Activated CD8-positive, alpha-beta T cell treated with anti-CD3 and anti-CD28 coated beads for 36 hours (primary cell): ENCODE results near the gene ZNF443. TPM values are rescaled to one million over a fixed set of nuclear protein-coding genes. Genes with fewer than 3 reads are reported as not detected.
"Not testable (repeated sequence)": the region's sequence is repeated elsewhere in the genome, so short reads cannot be mapped to it uniquely, and the experiment has no call there.

ENCODE experiments used
- ATAC-seq: fragments of 200-7000 bp; cut with Tn5 transposase; one replicate; pipeline ENCODE4 v1.10.0; 2021; ENCODE audit warnings: mild to moderate bottlenecking, moderate library complexity
- CTCF ChIA-PET: fragments of 350-600 bp; sonication (Branson Sonifier 250); formaldehyde crosslinking; loops from one replicate; lab custom pipeline; 2021; ENCODE audit warnings: antibody characterized with exemption; lab: Charles Lee
- POLR2A ChIA-PET: fragments of 350-600 bp; sonication (Branson Sonifier 250); formaldehyde crosslinking; loops from one replicate; lab custom pipeline; 2021; ENCODE audit warnings: antibody characterized with exemption; lab: Charles Lee
- DNase-seq: peaks from one replicate; pipeline ENCODE4 v3.0.0-alpha.2; 2020
- H3K27ac Mint-ChIP-seq: one replicate; pipeline ENCODE4 v1.8.0; 2021; ENCODE audit warnings: mild to moderate bottlenecking, mixed read lengths
- H3K27me3 Mint-ChIP-seq: one replicate; pipeline ENCODE4 v1.8.0; 2021; ENCODE audit warnings: mixed read lengths
- H3K36me3 Mint-ChIP-seq: one replicate; pipeline ENCODE4 v1.8.0; 2021; ENCODE audit warnings: low read depth, mixed read lengths
- H3K4me1 Mint-ChIP-seq: one replicate; pipeline ENCODE4 v1.8.0; 2021; ENCODE audit warnings: low read depth, mixed read lengths
- H3K4me3 Mint-ChIP-seq: one replicate; pipeline ENCODE4 v1.8.0; 2021; ENCODE audit warnings: mild to moderate bottlenecking, moderate library complexity, mixed read lengths
- H3K9me3 Mint-ChIP-seq: one replicate; pipeline ENCODE4 v1.8.0; 2021; ENCODE audit warnings: mixed read lengths
- intact Hi-C: fragments of 100-400 bp; cut with micrococcal nuclease; formaldehyde crosslinking; loops from one replicate; pipeline ENCODE4 v1.10.0; 2022
- total RNA-seq, 2 experiments: library from RNA; stranded (reverse); gene quantifications; one replicate each; pipeline ENCODE4 v1.2.3, GENCODE V29; 2021
- TF ChIP-seq, protein P1 (sequence below): fragments of 200-600 bp; IDR thresholded peaks from one replicate; pipeline ENCODE4 v1.8.0; 2022; ENCODE audit warnings: antibody characterized with exemption, mild to moderate bottlenecking

ZNF443 gene
- total RNA-seq: 1 to 10 TPM; 3.1 to 3.2 TPM

DNA sequence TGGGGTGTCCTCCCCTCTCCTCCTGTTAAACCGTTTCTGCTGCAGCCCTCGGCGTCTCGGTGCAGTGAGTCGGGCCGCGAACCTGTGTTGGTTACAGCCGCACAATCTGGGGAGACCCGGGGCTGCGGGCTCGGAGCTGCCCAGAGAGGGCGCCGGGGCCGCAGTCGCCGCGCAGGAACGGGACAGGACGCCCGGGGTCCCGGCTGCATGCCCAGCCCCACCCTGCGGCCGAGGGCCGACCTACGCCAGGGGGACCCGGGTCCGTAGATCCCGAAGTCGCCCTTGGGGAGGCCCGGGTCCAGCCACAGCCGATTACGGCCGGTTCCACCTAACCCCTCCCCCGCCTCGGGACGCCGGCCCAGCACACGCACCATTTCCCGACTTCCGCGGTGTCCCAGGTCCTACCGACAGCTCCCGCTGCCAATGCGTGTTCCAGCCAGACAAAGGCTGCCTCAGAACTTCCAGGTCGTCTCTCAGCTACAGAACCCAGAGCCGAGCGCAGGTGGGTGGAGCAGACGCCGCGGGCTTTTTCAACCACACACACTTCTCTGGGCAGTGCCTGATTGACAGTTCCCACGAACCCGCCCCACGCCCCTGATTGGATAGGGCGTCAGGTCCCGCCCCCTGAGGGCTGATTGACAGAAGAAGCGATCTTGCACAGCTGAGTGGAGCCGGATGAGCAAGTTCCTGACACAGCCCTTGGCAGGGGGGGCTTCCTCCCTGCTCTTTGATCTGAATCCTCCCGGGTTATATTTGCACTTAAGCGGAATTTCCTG is at the start of gene ZNF443:
TSS of gene ZNF443 (minus strand) at position 481 of the 776 bp plus-strand sequence. CDS start at position 374, 107 bp downstream.
- H3K9me3 Mint-ChIP-seq: peaks cover 20% of the 10 kb centered on the region
- ChIA-PET POLR2A (interaction anchor here (0.5 to 1.4 kb wide), 6 partner anchors 8 to 143 kb away, joined by 3 to 4 read pairs (median 3); no protein-coding TSS in a partner anchor), CTCF (no interaction called here)
- H3K27me3 Mint-ChIP-seq: no peaks in the 10 kb centered on the region
- peak; percentile 99 for ATAC-seq
- DNase-seq: peak; percentile 100
- peaks cover 9% of the 10 kb centered on the region for H3K36me3 Mint-ChIP-seq
- peaks cover 6% of the 10 kb centered on the region for H3K4me1 Mint-ChIP-seq
- TF ChIP-seq, protein P1, sequence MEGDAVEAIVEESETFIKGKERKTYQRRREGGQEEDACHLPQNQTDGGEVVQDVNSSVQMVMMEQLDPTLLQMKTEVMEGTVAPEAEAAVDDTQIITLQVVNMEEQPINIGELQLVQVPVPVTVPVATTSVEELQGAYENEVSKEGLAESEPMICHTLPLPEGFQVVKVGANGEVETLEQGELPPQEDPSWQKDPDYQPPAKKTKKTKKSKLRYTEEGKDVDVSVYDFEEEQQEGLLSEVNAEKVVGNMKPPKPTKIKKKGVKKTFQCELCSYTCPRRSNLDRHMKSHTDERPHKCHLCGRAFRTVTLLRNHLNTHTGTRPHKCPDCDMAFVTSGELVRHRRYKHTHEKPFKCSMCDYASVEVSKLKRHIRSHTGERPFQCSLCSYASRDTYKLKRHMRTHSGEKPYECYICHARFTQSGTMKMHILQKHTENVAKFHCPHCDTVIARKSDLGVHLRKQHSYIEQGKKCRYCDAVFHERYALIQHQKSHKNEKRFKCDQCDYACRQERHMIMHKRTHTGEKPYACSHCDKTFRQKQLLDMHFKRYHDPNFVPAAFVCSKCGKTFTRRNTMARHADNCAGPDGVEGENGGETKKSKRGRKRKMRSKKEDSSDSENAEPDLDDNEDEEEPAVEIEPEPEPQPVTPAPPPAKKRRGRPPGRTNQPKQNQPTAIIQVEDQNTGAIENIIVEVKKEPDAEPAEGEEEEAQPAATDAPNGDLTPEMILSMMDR: no peak
- peak within 1 kb of the TSS; percentile 97 for H3K27ac Mint-ChIP-seq
- intact Hi-C loops: no loop called here
- peak within 1 kb of the TSS; percentile 95 for H3K4me3 Mint-ChIP-seq

DNA sequence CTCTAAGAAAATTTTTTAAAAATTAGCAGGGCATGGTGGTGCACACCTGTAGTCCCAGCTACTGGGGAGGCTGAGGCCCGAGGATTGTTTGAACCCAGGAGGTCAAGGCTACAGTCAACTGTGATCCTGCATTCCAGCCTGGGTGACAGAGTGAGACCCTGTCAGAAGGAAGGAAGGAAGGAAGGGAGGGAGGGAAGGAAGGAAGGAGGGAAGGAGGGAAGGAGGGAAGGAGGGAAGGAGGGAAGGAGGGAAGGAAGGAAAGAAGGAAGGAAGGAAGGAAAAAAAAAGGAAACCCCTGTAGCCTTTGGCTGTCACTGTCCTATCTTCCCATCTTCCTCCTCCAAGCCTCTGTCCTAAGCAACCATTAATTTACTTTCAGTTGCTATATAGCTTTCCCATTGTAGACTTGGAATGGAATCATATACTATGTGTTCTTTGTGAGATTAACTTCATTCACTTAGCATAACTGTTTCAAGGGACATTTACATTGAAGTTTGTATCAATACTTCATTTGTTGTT is 45.5 kb upstream of the ZNF443 start:
- H3K9me3 Mint-ChIP-seq, ATAC-seq, H3K27ac Mint-ChIP-seq, H3K27me3 Mint-ChIP-seq, intact Hi-C loops, H3K36me3 Mint-ChIP-seq, DNase-seq, H3K4me3 Mint-ChIP-seq: not testable (repeated sequence)
- CTCF ChIA-PET: interaction anchor here (1.3 kb wide), 1 partner anchor 563 kb away, joined by 3 read pairs; no protein-coding TSS in a partner anchor
- POLR2A ChIA-PET: interaction anchor here (1.0 kb wide), 2 partner anchors 9 to 10 kb away, joined by 3 read pairs; no protein-coding TSS in a partner anchor
- H3K4me1 Mint-ChIP-seq: peaks cover 28% of the 10 kb centered on the region

DNA sequence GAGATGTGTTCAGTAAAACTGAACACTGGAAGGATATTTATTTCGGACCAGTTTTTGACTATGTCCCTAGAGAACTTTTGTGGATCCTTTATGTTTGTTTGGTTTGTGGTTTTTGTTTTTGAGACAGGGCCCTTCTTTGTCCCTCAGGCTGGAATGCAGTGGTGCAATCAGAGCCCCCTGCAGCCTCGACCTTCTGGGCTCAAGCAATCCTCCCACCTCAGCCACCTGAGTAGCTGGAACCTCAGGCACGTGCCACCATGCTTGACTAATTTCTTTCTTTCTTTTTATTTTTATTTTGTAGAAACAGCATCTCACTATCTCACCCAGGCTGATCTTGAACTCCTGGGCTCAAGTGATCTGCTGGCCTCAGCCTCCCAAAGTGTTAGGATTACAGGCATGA is 44.8 kb upstream of the ZNF443 start:
- Mint-ChIP-seq H3K27me3 (no peaks in the 10 kb centered on the region), H3K36me3 (no peaks in the 10 kb centered on the region), H3K4me3 (peak overlapping the region; percentile 89), H3K9me3 (no peaks in the 10 kb centered on the region), H3K4me1 (peaks cover 28% of the 10 kb centered on the region), H3K27ac (no peak overlapping the region)
- no peak for ATAC-seq
- CTCF ChIA-PET: interaction anchor here (1.4 kb wide), 1 partner anchor 10 kb away, joined by 6 read pairs; no protein-coding TSS in a partner anchor
- no peak for DNase-seq
- TF ChIP-seq, protein P1: no peak
- intact Hi-C loops: no loop called here
- POLR2A ChIA-PET: interaction anchor here (1.0 kb wide), 1 partner anchor 10 kb away, joined by 3 read pairs; no protein-coding TSS in a partner anchor

DNA sequence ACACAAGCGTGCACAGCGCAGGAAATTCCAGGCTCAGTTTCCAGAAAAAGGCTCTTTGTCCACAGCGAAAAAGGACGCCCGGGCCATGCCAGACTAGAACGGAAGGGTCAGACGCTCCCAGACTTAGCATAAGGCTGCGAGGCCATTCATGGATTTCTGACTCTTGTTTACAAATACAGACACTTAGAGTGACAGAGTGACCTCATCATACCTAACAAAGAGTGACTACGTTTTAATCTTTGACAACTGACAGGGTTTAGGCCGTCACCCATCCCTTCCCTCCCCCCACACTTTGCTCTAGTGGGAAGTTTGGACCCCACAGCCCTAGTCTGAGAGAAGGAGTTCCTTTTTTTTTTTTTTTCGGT is 44.2 kb upstream of the ZNF443 start:
- Mint-ChIP-seq H3K9me3 (no peaks in the 10 kb centered on the region), H3K27ac (peak overlapping the region; percentile 85), H3K4me1 (peaks cover 28% of the 10 kb centered on the region), H3K36me3 (no peaks in the 10 kb centered on the region), H3K4me3 (peak overlapping the region; percentile 89), H3K27me3 (no peaks in the 10 kb centered on the region)
- POLR2A ChIA-PET: interaction anchor here (0.9 to 1.2 kb wide), 3 partner anchors 11 to 131 kb away, joined by 3 to 6 read pairs (median 4); no protein-coding TSS in a partner anchor
- CTCF ChIA-PET: interaction anchor here (1.4 kb wide), 1 partner anchor 10 kb away, joined by 6 read pairs; no protein-coding TSS in a partner anchor
- DNase-seq (no peak), ATAC-seq (peak; percentile 38)
- TF ChIP-seq, protein P1: no peak
- intact Hi-C loops: no loop called here

DNA sequence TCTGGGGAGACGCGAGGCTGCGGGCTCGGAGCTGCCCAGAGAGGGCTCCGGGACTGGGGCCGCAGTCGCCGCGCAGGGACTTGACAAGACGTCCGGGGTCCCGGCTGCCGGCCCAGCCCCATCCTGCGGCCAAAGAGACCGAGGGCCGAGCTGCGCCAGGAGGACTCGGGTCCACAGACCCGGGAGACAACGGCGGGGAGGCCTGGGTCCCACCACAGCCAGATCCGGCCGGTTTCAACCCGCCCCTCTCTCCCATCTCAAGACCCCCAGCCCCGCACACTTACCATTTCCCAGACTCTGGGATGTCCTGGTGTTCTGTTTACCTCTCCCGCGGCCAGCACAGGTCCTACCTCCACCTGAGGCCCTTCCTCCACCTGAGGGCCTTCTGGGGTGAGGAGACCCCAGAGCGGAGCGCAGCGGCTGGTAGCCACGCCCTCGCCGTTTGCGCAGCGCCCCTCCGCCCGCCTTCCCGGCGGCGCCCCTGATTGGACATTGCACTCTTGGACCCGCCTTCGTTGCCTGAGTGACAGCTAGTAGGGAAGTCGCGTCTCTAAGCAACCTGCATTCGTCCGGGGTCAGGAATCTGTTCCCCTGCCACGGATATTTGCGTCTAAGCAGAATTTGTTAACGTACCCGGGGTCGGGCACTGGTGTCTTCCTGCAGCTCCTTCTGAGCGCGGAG is 43.7 kb upstream of the ZNF443 start, which contains the start of gene ZNF709:
TSS of gene ZNF709 (minus strand) at position 446 of the 681 bp plus-strand sequence. CDS start at position 287, 159 bp downstream.
- DNase-seq: peak; percentile 92
- H3K4me1 Mint-ChIP-seq: peaks cover 31% of the 10 kb centered on the region
- CTCF ChIA-PET: interaction anchor here (1.4 kb wide), 1 partner anchor 11 kb away, joined by 6 read pairs; no protein-coding TSS in a partner anchor
- TF ChIP-seq, protein P1: no peak
- intact Hi-C loops: no loop called here
- peak within 1 kb of the TSS; percentile 85 for H3K27ac Mint-ChIP-seq
- no peaks in the 10 kb centered on the region for H3K36me3 Mint-ChIP-seq
- H3K9me3 Mint-ChIP-seq: no peaks in the 10 kb centered on the region
- POLR2A ChIA-PET: interaction anchor here (0.9 to 1.2 kb wide), 3 partner anchors 11 to 151 kb away, joined by 3 to 6 read pairs (median 4); partner anchors contain the start of gene ZNF563
- peak within 1 kb of the TSS; percentile 89 for H3K4me3 Mint-ChIP-seq
- ATAC-seq: peak; percentile 99
- H3K27me3 Mint-ChIP-seq: no peaks in the 10 kb centered on the region
